ENCODE results near the gene UPF1.

The UPF1 gene

DNA sequence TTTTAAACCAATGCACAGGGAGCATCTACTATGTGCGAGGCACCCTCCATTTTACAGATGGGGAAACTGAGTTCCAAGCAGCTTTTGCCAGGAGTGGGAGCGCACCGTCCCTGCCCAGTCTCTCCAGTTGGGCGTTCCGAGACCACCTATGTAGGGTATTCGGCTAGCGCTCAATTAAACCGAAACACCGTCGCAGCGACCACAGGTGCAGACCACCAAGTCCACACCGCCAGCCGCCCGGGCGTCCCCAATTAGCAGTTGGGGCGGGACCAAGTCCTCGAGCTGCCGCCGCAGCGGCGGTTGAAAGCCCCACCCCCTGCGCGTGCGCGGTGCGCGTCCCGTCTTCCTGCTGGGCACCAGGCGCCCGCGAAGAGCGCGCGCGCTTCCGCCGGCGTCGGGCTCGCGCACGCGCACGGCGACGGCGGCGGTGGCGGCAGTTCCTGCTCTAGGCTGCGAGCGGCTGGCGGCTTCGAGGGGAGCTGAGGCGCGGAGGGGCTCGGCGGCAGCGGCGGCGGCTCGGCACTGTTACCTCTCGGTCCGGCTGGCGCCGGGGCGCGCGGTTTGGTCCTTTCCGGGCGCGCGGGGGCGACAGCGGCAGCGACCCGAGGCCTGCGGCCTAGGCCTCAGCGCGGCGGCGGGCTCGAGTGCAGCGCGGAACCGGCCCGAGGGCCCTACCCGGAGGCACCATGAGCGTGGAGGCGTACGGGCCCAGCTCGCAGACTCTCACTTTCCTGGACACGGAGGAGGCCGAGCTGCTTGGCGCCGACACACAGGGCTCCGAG lies at the start of gene UPF1:
Gene UPF1, plus strand, starts transcription at position 436 of the 782 bp plus-strand sequence. Its CDS starts 251 bp downstream, at position 687.
- peak; percentile 93 for DNase-seq

DNA sequence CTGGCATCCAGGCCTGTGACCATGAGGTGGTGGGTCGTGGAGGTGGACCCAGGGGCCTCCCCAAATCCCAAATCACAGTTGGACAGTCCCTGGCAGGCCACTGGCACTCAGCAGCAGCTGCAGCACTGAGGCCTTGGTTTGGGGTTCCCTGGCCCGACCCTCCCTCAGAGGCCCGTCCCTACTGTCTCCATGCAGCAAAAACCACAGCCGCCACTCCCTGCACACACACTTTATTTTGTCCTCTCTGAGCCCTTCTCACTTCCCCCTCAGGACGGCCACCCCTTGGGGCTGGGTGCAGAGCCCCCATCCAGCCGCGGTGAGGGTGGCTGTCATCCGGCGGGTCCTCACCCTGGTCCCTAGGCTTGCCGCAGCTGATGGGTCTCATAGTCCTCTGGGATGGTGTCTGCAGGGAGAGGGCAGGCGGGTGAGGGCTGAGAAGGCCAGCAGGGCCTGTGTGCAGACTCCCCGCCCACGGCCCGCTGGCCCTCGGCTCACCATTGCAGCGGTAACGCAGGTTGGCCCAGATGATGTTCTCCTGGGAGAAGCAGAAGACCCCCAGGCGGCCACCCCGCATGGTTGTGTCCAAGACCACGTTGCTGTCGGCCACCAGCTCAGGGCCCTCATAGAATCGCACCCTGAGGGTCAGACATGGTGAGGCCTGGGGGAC lies 49.1 kb upstream of the UPF1 start:
- DNase-seq, result no peak

GRCh38 chr19:18783958-18784785 lies 47.6 kb upstream of the UPF1 start:
- DNase-seq, result no peak

- DNase-seq, result no peak
These were observed 47.0 kb upstream of the UPF1 start for GRCh38 chr19:18784786-18785120.

GRCh38 chr19:18785179-18786124 lies 46.3 kb upstream of the UPF1 start:
- peak; percentile 70 for DNase-seq

DNA sequence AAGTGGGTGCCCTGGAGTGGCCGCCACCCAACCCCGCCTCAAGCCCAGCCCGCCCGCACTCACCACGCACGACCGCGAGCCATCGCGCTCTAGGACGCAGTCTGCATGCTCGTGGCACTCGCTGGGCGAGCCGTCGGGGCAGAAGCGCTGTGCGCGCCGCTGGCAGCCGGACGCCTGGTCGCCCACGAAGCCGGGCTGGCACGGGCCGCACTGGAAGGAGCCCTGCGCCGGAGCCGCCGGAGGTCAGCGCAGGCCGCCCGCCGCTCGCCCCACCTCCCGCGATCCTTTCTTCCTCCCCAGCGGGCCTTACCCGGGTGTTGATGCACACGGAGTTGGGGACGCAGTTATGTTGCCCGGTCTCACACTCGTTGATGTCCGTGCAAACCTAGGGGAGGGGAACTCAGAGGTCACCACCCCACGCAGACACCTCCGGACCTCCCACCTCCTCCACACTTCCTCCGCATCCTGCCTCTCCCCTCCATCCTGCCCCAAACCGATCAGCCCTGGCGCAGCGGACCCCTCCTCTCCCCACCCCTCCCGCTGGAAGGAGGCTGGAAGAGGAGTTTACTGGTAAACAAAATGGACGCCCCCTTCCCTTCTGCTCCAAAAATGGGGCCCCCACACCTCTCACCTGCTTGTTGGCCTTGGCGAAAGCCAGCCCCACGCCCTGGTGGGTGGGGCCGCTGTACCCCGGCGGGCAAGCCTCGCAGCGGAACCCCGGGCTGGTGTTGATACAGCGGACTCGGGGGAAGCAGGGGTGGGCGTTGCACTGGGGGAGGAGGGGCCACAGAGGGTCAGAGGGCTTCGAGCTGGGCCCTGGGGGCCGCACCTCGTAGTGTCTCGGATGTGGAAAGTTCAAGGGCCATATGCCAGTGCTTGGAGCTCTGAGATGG lies 43.0 kb upstream of the UPF1 start:
- peak; percentile 32 for DNase-seq

GRCh38 chr19:18789422-18789869 lies 42.3 kb upstream of the UPF1 start:
- DNase-seq, result no peak

- no peak for DNase-seq
These were observed 41.7 kb upstream of the UPF1 start for GRCh38 chr19:18789883-18790565.

DNA sequence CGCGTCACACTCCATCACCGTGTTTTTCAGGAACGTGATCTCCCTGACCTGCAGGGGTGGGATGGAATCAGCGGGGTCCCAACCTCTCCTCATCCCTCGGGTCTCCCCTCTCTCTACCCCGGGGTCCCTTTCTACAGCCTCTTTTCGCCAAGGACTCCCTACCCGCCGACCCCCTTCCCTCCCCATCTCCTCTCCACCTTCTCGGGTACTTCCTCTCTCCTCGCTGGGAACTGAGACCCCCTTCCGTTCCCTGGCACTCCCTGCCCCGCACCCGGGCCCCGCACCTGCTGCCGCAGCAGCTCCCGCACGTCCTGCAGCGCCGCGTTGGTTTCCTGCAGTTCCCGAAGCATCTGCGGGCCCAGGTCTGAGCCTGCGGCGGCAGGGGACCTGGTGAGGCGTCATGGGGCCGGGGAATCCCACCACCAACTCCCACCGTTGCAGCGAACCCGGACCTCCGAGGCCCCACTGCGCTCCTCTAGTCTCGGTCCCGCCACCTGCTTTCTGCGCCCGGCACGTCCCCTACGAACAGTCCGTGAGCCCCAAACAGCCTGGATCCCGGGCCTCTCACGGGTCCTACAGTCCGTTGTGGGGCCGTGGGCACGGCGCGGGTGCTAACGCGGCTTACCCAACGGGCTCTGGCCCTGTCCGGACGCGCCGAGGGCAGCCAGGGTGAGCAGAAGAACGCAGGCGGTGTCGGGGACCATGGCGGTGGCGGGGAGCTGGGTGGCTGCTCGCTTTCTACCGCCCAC lies 41.0 kb upstream of the UPF1 start, which contains the start of gene COMP:
Gene COMP, minus strand, starts transcription at position 740 of the 749 bp plus-strand sequence. Its CDS starts 36 bp downstream, at position 704.
- DNase-seq, result no peak

GRCh38 chr19:18791315-18791678 lies 40.5 kb upstream of the UPF1 start:
- DNase-seq, result no peak

DNA sequence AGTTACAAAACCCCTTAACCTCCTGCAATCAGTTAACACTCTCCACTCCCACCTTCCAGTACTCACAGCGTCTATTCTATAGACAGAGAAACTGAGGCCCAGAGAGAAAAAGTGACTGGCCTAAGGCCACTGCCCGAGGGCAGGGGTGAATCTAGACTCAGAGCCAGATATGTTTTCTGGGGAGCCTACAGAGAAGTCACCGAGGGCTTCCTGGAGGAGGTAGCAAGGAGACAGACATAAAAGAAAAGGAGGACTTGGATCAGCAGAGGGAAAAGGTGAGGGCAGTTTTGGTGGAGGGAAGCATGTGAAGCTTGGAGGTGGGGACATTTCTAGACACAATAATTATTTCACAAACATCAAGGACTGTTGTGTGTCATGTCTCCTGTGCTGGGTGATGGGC lies 39.1 kb upstream of the UPF1 start:
- DNase-seq, result no peak

DNA sequence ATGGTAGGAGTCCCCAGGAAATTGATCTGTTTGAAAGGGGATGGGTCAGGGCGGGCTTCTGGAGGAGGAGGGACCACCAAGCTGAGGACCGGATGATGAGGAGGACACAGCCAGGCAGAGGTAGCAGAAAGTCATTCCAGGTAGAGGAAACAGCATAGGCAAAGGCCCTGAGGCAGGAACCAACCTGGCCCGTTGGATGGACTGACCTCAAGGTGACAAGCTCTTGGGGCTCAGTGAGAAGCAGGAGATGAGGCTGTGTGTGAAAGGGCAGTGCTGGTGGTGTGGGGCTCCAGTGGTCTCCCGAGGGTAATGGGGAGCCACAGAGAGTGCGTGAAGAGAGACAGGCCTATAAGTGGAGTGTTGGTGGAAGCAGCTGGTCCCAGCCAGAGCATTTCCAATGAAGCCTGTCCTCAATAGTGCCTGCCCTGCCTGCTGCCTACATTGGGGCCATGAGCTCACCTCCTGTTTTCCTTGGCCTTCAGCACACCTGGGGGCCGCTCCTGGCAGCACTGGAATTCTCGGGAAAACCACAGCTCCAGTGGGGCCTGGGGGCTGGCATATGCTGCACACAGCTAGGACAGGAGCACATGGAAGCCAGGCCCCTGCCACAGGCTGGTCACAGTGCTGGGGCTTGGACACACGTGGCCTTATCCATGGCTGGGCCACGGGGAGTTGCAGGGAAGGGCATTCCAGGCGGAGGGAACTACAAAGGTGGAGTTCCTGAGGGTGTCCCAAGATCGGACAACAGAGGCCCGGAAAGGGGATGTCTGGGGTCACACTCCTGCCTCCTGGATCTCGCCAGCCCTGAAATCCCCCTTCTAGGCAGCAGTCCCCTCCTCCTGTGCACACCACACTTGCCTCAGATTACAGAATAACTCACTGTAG lies 38.4 kb upstream of the UPF1 start:
- DNase-seq, result no peak

DNA sequence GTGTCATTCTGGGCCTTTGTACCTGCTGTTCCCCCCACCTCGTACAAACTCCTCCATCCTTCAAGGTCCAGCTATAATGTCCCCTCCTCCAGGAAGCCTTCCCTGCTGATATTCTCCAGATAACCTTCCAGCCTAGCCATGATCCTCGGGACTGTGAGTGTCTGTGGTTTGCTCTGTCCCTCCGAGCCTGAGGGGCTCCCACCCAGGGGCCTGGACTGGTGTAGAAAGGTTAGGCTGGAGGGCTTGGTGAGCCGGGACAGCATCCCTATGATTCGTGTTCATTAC lies 37.8 kb upstream of the UPF1 start:
- no peak for DNase-seq

DNA sequence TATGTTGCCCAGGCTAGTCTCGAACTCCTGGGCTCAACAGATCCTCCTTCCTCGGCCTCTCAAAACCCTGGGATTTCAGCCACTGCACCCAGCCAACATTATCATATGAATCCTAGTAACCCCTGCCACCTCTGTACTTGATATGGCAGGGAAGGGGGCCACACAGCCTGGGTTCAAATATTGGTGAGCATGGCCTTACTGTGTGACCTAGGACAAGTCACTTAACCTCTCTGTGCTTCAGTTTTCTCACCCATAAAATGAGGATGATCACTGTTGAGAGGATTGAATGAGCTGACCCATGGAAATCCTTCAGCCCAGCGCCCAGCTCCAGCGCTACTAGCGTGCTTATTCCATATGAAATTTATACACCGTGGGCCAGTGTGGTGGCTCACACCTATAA lies 37.1 kb upstream of the UPF1 start:
- no peak for DNase-seq

GRCh38 chr19:18795540-18795939 lies 36.2 kb upstream of the UPF1 start:
- no peak for DNase-seq

- DNase-seq, result no peak
These were observed 35.5 kb upstream of the UPF1 start for GRCh38 chr19:18796239-18796638.

GRCh38 chr19:18798384-18799352 lies 33.1 kb upstream of the UPF1 start:
- DNase-seq, result no peak

All from retina (tissue), 1 donor.